Measurements from ENCODE around the gene LIMS1.

LIMS1 gene

DNA sequence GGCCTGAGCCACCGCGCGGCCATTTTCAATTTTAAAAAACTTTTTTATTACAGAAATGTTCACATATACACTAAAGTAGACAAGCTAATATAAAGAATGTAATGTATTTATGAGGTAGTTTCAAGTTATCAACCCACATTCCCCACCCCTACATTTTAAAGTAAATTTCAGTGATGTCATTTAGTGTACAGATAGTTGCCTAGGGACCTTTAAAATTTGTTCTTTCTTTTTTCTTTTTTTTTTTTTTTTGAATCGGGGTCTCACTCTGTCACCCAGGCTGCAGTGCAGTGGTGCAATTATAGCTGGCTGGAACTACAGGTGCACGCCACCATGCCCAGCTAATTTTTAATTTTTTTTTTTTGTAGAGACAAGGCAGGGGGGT is 2.6 kb upstream of the LIMS1 start:
- H3K36me3 ChIP-seq (ENCODE audit: control insufficient read depth, insufficient read depth, low read length, severe bottlenecking) = no peaks in the 10 kb centered on the region
- H3K4me3 ChIP-seq (ENCODE audit: low read length) = no peak overlapping the region
- no peaks in the 10 kb centered on the region for H3K27me3 ChIP-seq (replicated peaks; ENCODE audit: control insufficient read depth, insufficient read depth, low read length)
- peaks cover 17% of the 10 kb centered on the region for H3K4me1 ChIP-seq (ENCODE audit: control insufficient read depth, insufficient read depth, low read length)
- no peak overlapping the region for H3K9ac ChIP-seq (ENCODE audit: low read length)
- H3K9me3 ChIP-seq (ENCODE audit: control insufficient read depth, low read length) = no peaks in the 10 kb centered on the region
- no peak for DNase-seq (ENCODE audit: low read depth)

DNA sequence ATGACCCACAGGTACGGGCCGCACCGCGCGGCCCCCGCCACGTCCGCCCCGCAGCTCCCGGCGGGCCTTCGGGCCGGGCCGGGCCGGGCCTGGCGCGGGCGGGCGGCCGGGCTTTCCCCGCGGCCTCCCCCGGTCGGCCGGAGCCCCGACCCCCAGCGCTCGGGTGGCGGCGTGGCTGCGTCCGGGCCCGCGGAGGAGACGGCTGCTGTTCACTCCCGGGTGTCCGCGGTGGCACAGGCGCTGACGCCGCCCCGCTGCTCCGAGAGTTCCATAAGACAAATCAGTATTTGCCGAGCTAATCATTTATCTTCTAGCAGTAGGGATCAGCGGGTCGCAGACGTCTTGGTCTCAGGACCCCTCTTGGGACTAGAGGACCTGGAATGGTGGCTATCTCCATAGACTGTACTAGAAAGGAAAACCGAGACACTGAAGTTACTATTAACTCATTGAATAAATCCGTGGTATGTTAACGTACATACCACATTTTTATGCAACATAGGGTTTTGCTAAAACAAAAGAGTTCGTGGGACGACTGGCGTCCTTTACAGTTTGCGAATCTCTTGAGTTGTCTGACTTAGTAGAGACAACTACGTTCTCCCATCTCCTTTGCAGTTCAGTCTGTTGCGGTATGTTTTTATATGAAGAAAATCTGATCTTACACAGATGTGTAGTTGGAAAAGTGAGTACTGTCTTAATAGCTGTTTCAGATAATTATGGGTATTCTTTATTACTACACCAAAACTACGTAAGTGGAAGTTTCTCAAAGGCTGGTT is 500 bp downstream of the LIMS1 start:
- DNase-seq (ENCODE audit: low read depth) = peak; percentile 68
- Histone ChIP-seq H3K36me3 (ENCODE audit: control insufficient read depth, insufficient read depth, low read length, severe bottlenecking) (no peaks in the 10 kb centered on the region), H3K9ac (ENCODE audit: low read length) (peak overlapping the region; percentile 95), H3K4me3 (ENCODE audit: low read length) (peak overlapping the region; percentile 89), H3K4me1 (ENCODE audit: control insufficient read depth, insufficient read depth, low read length) (peaks cover 32% of the 10 kb centered on the region), H3K27me3 (replicated peaks; ENCODE audit: control insufficient read depth, insufficient read depth, low read length) (no peaks in the 10 kb centered on the region), H3K9me3 (ENCODE audit: control insufficient read depth, low read length) (no peaks in the 10 kb centered on the region)

DNA sequence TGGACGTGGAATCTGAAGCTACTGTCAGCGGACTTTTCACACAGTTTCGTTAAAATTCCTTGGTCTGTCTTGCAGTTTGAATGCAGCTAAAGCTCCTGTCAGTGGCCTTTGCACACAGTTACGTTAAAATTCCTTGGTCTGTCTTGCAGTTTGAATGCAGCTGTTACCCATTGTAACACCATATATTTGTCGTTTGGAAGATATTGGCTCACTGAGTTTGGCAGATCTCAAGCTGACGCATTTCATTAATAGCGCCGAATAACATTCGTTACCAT is 1.0 kb downstream of the LIMS1 start:
- H3K4me1 ChIP-seq (ENCODE audit: control insufficient read depth, insufficient read depth, low read length) = peaks cover 32% of the 10 kb centered on the region
- no peaks in the 10 kb centered on the region for H3K9me3 ChIP-seq (ENCODE audit: control insufficient read depth, low read length)
- no peaks in the 10 kb centered on the region for H3K36me3 ChIP-seq (ENCODE audit: control insufficient read depth, insufficient read depth, low read length, severe bottlenecking)
- peak overlapping the region; percentile 95 for H3K9ac ChIP-seq (ENCODE audit: low read length)
- peak overlapping the region; percentile 89 for H3K4me3 ChIP-seq (ENCODE audit: low read length)
- no peaks in the 10 kb centered on the region for H3K27me3 ChIP-seq (replicated peaks; ENCODE audit: control insufficient read depth, insufficient read depth, low read length)
- DNase-seq (ENCODE audit: low read depth) = peak; percentile 65

DNA sequence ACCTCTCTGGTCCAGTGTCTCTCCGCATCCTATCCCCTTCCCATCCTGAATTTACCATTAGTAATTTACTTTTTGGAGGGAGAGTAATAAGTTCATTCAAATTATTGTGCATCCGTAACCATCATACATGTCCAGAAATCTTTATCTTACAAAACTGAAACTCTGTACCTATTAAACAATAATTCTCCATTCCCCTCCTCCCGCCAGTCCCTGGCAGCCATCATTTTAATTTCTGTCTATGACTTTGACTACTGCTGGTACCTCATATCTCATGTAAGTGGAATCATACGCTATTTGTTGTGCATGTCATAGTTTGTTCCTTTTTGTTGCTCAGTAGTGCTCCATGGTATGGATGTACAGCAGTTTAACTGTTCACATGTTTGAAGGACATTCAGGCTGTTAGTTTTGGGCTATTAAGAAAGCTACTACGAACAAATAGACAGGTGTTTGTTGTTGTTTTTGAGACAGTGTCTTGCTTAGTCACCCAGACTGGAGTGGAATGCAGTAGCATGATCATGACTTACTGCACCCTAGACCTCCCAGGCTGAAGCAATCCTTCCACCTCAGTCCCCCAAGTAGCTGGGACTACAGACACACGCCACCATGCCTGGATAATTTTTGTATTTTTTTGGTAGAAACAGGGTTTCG is 2.0 kb downstream of the LIMS1 start:
- no peaks in the 10 kb centered on the region for H3K27me3 ChIP-seq (replicated peaks; ENCODE audit: control insufficient read depth, insufficient read depth, low read length)
- peaks cover 3% of the 10 kb centered on the region for H3K36me3 ChIP-seq (ENCODE audit: control insufficient read depth, insufficient read depth, low read length, severe bottlenecking)
- H3K4me1 ChIP-seq (ENCODE audit: control insufficient read depth, insufficient read depth, low read length) = peaks cover 32% of the 10 kb centered on the region
- H3K9ac ChIP-seq (ENCODE audit: low read length) = peak overlapping the region; percentile 95
- no peaks in the 10 kb centered on the region for H3K9me3 ChIP-seq (ENCODE audit: control insufficient read depth, low read length)
- DNase-seq (ENCODE audit: low read depth) = peak; percentile 34
- peak overlapping the region; percentile 89 for H3K4me3 ChIP-seq (ENCODE audit: low read length)

DNA sequence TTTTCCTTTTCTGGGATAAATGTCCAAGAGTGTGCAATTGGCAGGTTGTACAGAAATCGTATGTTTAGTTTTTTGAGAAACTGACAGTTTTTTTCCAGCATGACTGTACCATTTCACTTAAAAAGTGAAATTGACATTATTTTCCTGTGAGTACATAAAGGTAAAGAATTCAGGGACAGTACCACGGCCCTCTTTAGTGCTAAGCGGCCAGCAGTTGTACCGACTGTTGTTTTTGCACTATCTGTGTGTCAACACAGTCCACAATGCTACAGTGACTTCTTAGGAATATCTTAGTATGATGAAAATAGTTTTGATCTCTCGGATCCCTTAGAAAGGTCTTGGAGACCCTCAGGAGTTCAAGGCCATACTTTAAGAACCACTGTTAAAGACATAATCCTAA is 2.6 kb downstream of the LIMS1 start:
- Histone ChIP-seq H3K4me1 (ENCODE audit: control insufficient read depth, insufficient read depth, low read length) (peaks cover 35% of the 10 kb centered on the region), H3K9me3 (ENCODE audit: control insufficient read depth, low read length) (no peaks in the 10 kb centered on the region)
- no peak for DNase-seq (ENCODE audit: low read depth)

DNA sequence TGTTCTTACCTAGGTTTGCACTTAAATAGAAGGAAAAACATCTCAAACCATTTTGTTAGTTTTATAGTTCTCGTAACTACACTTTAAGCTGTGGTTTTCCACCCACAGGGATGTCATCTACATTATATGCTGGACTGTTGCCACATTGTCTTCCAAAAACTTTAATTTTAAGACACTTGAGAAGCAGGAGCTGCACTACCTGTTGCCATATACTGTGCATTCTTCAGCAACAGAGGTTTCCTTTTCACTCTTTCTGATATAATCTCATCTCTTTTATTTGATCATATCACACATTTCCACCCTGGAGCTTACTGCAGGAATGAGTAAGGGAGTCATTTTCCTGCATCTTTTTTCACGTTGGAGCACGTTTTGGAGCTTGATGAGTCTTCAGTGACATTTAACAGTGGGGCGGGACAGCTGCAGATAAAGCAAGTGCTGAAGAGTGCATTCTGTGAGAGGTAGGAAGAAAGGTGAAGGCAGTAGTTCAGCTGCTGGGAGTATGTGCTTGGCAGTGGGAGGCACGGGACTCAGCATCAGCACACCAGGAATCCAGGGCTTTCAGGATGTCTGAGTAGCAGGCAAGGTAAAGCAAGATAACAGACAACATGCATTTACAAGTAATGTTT is 3.8 kb downstream of the LIMS1 start:
- no peak overlapping the region for H3K4me3 ChIP-seq (ENCODE audit: low read length)
- H3K27me3 ChIP-seq (replicated peaks; ENCODE audit: control insufficient read depth, insufficient read depth, low read length) = no peaks in the 10 kb centered on the region
- peaks cover 40% of the 10 kb centered on the region for H3K4me1 ChIP-seq (ENCODE audit: control insufficient read depth, insufficient read depth, low read length)
- no peak overlapping the region for H3K9ac ChIP-seq (ENCODE audit: low read length)
- H3K9me3 ChIP-seq (ENCODE audit: control insufficient read depth, low read length) = no peaks in the 10 kb centered on the region
- peaks cover 7% of the 10 kb centered on the region for H3K36me3 ChIP-seq (ENCODE audit: control insufficient read depth, insufficient read depth, low read length, severe bottlenecking)
- no peak for DNase-seq (ENCODE audit: low read depth)

More for the DNA sequence above, 2.6 kb downstream of the LIMS1 start:
- peak overlapping the region; percentile 89 for H3K4me3 ChIP-seq (ENCODE audit: low read length)
- H3K36me3 ChIP-seq (ENCODE audit: control insufficient read depth, insufficient read depth, low read length, severe bottlenecking) = peaks cover 3% of the 10 kb centered on the region
- peak overlapping the region; percentile 95 for H3K9ac ChIP-seq (ENCODE audit: low read length)
- no peaks in the 10 kb centered on the region for H3K27me3 ChIP-seq (replicated peaks; ENCODE audit: control insufficient read depth, insufficient read depth, low read length)

DNA sequence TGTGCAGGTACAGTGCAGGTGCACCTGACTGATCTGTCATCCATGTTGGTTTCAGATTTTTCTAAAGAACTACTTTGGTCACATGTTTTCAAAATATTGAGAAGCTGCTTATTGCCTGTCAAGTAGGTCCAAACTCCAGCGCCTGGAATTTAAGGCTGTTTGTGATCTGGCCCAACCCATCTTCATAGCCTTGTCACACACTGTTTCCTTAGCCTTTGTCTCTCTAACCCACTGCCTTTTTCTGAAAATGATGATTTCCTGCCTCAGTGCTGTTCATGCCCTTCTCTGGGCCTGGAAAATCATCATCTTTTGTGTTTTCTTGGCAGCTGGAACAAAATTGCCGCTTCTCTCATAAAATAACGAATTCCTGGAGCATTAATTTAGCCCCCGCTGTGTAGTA is 7.2 kb downstream of the LIMS1 start:
- H3K27me3 ChIP-seq (replicated peaks; ENCODE audit: control insufficient read depth, insufficient read depth, low read length) = no peaks in the 10 kb centered on the region
- peaks cover 7% of the 10 kb centered on the region for H3K36me3 ChIP-seq (ENCODE audit: control insufficient read depth, insufficient read depth, low read length, severe bottlenecking)
- no peak for DNase-seq (ENCODE audit: low read depth)
- H3K4me1 ChIP-seq (ENCODE audit: control insufficient read depth, insufficient read depth, low read length) = peaks cover 29% of the 10 kb centered on the region
- H3K4me3 ChIP-seq (ENCODE audit: low read length) = no peak overlapping the region
- no peak overlapping the region for H3K9ac ChIP-seq (ENCODE audit: low read length)
- no peaks in the 10 kb centered on the region for H3K9me3 ChIP-seq (ENCODE audit: control insufficient read depth, low read length)

DNA sequence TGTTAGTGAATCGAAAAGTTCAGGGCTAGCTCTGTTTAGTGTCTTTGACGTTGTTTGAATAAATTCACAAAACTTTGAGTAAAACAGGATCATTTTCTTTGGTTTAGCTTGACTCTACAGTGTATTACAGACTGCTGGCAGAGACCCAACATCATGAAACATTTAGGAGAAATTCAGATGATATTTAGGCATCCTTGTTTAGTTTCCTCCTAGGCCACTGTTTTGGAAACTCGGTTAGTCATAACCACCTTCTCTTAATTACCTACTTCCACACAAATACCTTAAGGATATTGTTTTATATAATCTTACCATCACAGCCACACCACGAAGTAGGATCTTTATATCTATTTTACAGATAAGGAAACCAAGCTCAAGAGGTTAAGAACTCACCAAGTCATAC is 7.8 kb downstream of the LIMS1 start:
- Histone ChIP-seq H3K27me3 (replicated peaks; ENCODE audit: control insufficient read depth, insufficient read depth, low read length) (no peaks in the 10 kb centered on the region), H3K4me3 (ENCODE audit: low read length) (no peak overlapping the region), H3K36me3 (ENCODE audit: control insufficient read depth, insufficient read depth, low read length, severe bottlenecking) (peaks cover 7% of the 10 kb centered on the region), H3K9me3 (ENCODE audit: control insufficient read depth, low read length) (no peaks in the 10 kb centered on the region), H3K9ac (ENCODE audit: low read length) (no peak overlapping the region), H3K4me1 (ENCODE audit: control insufficient read depth, insufficient read depth, low read length) (peaks cover 23% of the 10 kb centered on the region)
- peak; percentile 87 for DNase-seq (ENCODE audit: low read depth)

DNA sequence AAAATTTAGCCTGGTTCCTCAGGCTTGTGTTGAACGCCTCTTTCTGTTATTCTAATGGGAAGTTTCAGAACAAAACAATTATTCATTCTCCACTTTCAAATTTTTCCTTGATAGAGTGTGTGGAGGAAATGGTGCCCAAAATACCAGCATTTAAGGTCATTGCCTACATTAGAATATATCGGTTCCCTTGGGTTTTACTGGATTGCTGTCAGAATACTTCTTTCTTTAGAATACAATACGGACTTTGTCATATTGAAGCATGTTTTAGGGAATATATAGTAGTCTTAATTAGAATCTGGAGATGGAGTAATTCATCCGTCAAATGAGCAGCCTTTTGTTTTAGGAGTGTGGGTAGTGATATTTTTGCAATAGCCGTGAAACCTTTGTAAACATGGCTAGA is 13.3 kb downstream of the LIMS1 start:
- Histone ChIP-seq H3K9me3 (ENCODE audit: control insufficient read depth, low read length) (no peaks in the 10 kb centered on the region), H3K36me3 (ENCODE audit: control insufficient read depth, insufficient read depth, low read length, severe bottlenecking) (peaks cover 2% of the 10 kb centered on the region), H3K4me3 (ENCODE audit: low read length) (no peak overlapping the region), H3K4me1 (ENCODE audit: control insufficient read depth, insufficient read depth, low read length) (peaks cover 4% of the 10 kb centered on the region), H3K27me3 (replicated peaks; ENCODE audit: control insufficient read depth, insufficient read depth, low read length) (no peaks in the 10 kb centered on the region), H3K9ac (ENCODE audit: low read length) (no peak overlapping the region)
- DNase-seq (ENCODE audit: low read depth) = no peak

DNA sequence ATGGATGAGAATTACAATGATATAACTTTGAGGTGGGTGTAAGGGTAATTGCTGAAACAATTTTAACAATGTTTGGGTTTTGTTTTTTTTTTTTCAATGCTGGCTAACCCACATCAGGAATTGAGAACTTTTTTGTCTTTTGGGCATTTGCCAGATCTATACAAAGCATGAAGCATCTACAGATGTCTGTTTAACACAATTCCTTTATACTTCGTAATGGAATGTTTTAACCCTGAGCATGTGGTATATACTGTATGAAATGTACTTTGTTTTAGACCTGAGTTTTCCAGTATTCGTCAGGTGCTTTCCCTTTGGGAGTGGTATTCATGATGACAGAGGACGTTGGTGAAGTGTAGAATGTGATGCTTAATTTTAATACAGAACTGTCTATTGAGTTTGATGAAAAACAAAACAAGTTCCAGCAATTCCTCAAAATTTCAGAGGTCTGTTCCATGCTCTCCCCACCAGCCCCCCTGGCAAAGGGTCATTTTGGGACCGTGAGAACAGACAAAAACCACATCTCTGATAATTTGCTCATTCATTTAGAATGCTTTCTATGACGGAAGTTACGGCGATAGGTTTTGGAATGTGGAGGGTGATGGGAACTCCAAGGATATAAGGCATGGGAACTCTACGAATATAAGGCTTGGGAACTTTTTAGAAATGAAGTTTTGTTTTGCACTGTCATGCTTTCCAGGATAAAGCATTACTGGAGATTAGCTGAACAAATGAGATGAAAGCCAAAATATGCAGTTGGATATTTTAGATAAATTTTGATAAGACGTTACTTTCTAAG is 14.1 kb downstream of the LIMS1 start:
- H3K9ac ChIP-seq (ENCODE audit: low read length) = no peak overlapping the region
- H3K27me3 ChIP-seq (replicated peaks; ENCODE audit: control insufficient read depth, insufficient read depth, low read length) = no peaks in the 10 kb centered on the region
- peaks cover 11% of the 10 kb centered on the region for H3K4me1 ChIP-seq (ENCODE audit: control insufficient read depth, insufficient read depth, low read length)
- H3K9me3 ChIP-seq (ENCODE audit: control insufficient read depth, low read length) = no peaks in the 10 kb centered on the region
- no peak for DNase-seq (ENCODE audit: low read depth)
- no peak overlapping the region for H3K4me3 ChIP-seq (ENCODE audit: low read length)
- no peaks in the 10 kb centered on the region for H3K36me3 ChIP-seq (ENCODE audit: control insufficient read depth, insufficient read depth, low read length, severe bottlenecking)

DNA sequence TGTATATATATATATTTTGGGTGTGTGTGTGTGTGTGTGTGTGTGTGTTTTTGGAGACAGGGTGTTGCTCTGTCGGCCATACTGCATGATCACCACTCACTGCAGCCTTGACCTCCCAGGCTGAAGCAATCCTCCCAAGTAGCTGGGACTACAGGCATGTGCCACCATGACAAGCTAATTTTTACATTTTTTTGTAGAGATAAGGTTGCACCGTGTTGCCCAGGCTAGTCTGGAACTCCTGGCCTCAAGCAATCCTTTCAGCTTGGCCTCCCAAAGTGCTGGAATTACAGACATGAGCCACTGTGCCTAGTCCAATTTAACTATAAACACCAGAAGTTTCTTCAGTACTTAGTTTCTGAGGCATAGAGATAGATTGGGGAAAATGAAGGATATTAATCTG is 18.3 kb downstream of the LIMS1 start:
- Histone ChIP-seq H3K4me3 (ENCODE audit: low read length) (peak overlapping the region; percentile 43), H3K9ac (ENCODE audit: low read length) (peak overlapping the region; percentile 47), H3K4me1 (ENCODE audit: control insufficient read depth, insufficient read depth, low read length) (peaks cover 28% of the 10 kb centered on the region), H3K36me3 (ENCODE audit: control insufficient read depth, insufficient read depth, low read length, severe bottlenecking) (no peaks in the 10 kb centered on the region), H3K9me3 (ENCODE audit: control insufficient read depth, low read length) (no peaks in the 10 kb centered on the region), H3K27me3 (replicated peaks; ENCODE audit: control insufficient read depth, insufficient read depth, low read length) (no peaks in the 10 kb centered on the region)
- no peak for DNase-seq (ENCODE audit: low read depth)

Measured in adipocyte (in vitro differentiated cells).